Measurements from ENCODE around the gene GPC3.

- TF ChIP-seq, protein P1, sequence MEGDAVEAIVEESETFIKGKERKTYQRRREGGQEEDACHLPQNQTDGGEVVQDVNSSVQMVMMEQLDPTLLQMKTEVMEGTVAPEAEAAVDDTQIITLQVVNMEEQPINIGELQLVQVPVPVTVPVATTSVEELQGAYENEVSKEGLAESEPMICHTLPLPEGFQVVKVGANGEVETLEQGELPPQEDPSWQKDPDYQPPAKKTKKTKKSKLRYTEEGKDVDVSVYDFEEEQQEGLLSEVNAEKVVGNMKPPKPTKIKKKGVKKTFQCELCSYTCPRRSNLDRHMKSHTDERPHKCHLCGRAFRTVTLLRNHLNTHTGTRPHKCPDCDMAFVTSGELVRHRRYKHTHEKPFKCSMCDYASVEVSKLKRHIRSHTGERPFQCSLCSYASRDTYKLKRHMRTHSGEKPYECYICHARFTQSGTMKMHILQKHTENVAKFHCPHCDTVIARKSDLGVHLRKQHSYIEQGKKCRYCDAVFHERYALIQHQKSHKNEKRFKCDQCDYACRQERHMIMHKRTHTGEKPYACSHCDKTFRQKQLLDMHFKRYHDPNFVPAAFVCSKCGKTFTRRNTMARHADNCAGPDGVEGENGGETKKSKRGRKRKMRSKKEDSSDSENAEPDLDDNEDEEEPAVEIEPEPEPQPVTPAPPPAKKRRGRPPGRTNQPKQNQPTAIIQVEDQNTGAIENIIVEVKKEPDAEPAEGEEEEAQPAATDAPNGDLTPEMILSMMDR (IDR thresholded peaks at IDR 0.05) = no peak
- TF ChIP-seq POLR2A (IDR thresholded peaks at IDR 0.05) = no peak
Observed at GRCh38 chrX:133742602-133743305, 242.6 kb downstream of the GPC3 start.
